Transverse colon (tissue), 4 donors: ENCODE results near the gene PRIMA1. TPM values are rescaled to one million over a fixed set of nuclear protein-coding genes. Genes with fewer than 3 reads are reported as not detected.
A peak's percentile ranks its signal among the peaks of the same experiment; 100 is the strongest.

Experiments used
- DNase-seq: peaks from one replicate; pipeline ENCODE4 v3.0.0-alpha.2; 2019
- H3K27ac ChIP-seq, 4 donors: fragments of 200-600 bp; sonication (generic); 2 replicates each; pipeline ENCODE4 v1.5.1; 2016 to 2018; ENCODE audit warnings: inconsistent platforms in 4 of 4
- H3K27me3 ChIP-seq: fragments of 200-600 bp; sonication (generic); 2 replicates; pipeline ENCODE4 v1.5.1; 2017; ENCODE audit warnings: inconsistent platforms
- H3K36me3 ChIP-seq, 4 donors: fragments of 200-600 bp; sonication (generic); 2 replicates each; pipeline ENCODE4 v1.5.1; 2017 to 2019; ENCODE audit warnings: inconsistent platforms in 4 of 4
- H3K4me1 ChIP-seq, 4 donors: fragments of 200-600 bp; sonication (generic); 2 replicates each; pipeline ENCODE4 v1.5.1; 2017 to 2020; ENCODE audit warnings: inconsistent platforms in 4 of 4
- H3K4me3 ChIP-seq, 4 donors: fragments of 200-600 bp; sonication (generic); 1 replicate in 1 of 4; 2 replicates in 3 of 4; pipeline versions ENCODE4 v1.5.1 to v1.6.1; 2017 to 2019; ENCODE audit warnings: inconsistent platforms in 4 of 4
- H3K9me3 ChIP-seq, 2 donors: fragments of 200-600 bp; sonication (generic); 2 replicates each; pipeline ENCODE4 v1.5.1; 2017 to 2019; ENCODE audit warnings: inconsistent platforms in 2 of 2
- CTCF ChIP-seq, 5 experiments: fragments of 200-600 bp in 3 of 5; fragments of 450-650 bp in 2 of 5; sonication (generic) in 3 of 5; IDR thresholded peaks; 1 replicate in 2 of 5; 2 replicates in 3 of 5; pipeline ENCODE4 v1.5.1; 2016 to 2017; ENCODE audit warnings: antibody characterized with exemption in 5 of 5, inconsistent platforms in 3 of 5, mild to moderate bottlenecking in 2 of 5, moderate library complexity in 1 of 5
- EP300 ChIP-seq: sonication (generic); formaldehyde crosslinking; IDR thresholded peaks from one replicate; pipeline ENCODE4 v1.6.1; 2017; ENCODE audit warnings: antibody characterized with exemption, low read depth
- POLR2A ChIP-seq: fragments of 450-650 bp; IDR thresholded peaks from one replicate; pipeline ENCODE4 v1.6.1; 2016; ENCODE audit warnings: antibody characterized with exemption, mild to moderate bottlenecking, moderate library complexity
- POLR2AphosphoS5 ChIP-seq, 3 donors: sonication (generic); formaldehyde crosslinking; IDR thresholded peaks; one replicate each; pipeline ENCODE4 v1.6.1; 2016; ENCODE audit warnings: antibody characterized with exemption in 3 of 3
- WGBS, 2 donors: methylation state at CpG; one replicate each; pipeline ENCODE4 v1.1.5; 2018; ENCODE audit warnings: low coverage in 1 of 2; 5-methylcytosine and 5-hydroxymethylcytosine counted together
- in situ Hi-C, 4 donors: fragments of 200-750 bp; cut with MboI; loops; one replicate each; pipeline versions ENCODE4 v1.15.0 to v1.15.1; 2017; ENCODE audit warnings: low sequenced_read_pairs in 3 of 4, low pct_ligation_motif_present in 1 of 4, low pct_unique_long_range_greater_than_20kb in 1 of 4
- intact Hi-C: fragments of 100-400 bp; cut with DNase I; formaldehyde crosslinking; loops from one replicate; pipeline ENCODE4 v1.15.1; 2023; ENCODE audit warnings: low total_unique reads
- total RNA-seq, 4 donors: library from RNA; depleted of rRNA; stranded (reverse); fragments of >200 nt; gene quantifications; one replicate each; pipeline ENCODE4 v1.1.0, GENCODE V29; 2016

The PRIMA1 gene
- total RNA-seq, 4 donors from 2014 or later: 3.0 to 8.2 (median 4.8) TPM

- WGBS, 2 donors: 73 to 100% methylated on average over 1 to 4 of the region's 4 CpGs
- Histone ChIP-seq H3K36me3 (no peaks in the 10 kb centered on the region), H3K27me3 (no peaks in the 10 kb centered on the region), H3K4me1 (peaks cover 0 to 3% (median 0%) of the 10 kb centered on the region in 4 donors), H3K4me3 (no peak overlapping the region), H3K27ac (no peak overlapping the region), H3K9me3 (no peaks in the 10 kb centered on the region)
- in situ Hi-C loops: no loop called here
- TF ChIP-seq POLR2A (no peak), POLR2AphosphoS5 (IDR thresholded peaks at IDR 0.05) (no peak), EP300 (no peak), CTCF (IDR thresholded peaks at IDR 0.05) (no peak)
- intact Hi-C loops: loop anchor here (5.0 kb wide), 1 partner anchor 1942 kb away; no protein-coding TSS in a partner anchor
- no peak for DNase-seq
These were observed 79.0 kb downstream of the PRIMA1 start for GRCh38 chr14:93709249-93709648.

GRCh38 chr14:93708800-93709199 is 79.5 kb downstream of the PRIMA1 start:
- TF ChIP-seq POLR2A: no peak
- no peak for TF ChIP-seq POLR2AphosphoS5 (IDR thresholded peaks at IDR 0.05)

GRCh38 chr14:93708311-93708734 is 80.0 kb downstream of the PRIMA1 start:
- peaks cover 0 to 3% (median 0%) of the 10 kb centered on the region in 4 donors for H3K4me1 ChIP-seq
- no peaks in the 10 kb centered on the region for H3K9me3 ChIP-seq
- TF ChIP-seq CTCF (IDR thresholded peaks at IDR 0.05) (no peak), POLR2AphosphoS5 (IDR thresholded peaks at IDR 0.05) (peak in 2 of 3 donors; percentile 28 to 31)
- no peaks in the 10 kb centered on the region for H3K36me3 ChIP-seq
- DNase-seq: no peak
- H3K4me3 ChIP-seq: no peak overlapping the region
- WGBS, 2 donors: 60 to 67% methylated on average over 1 to 6 of the region's 6 CpGs
- intact Hi-C loops: loop anchor here (5.0 kb wide), 1 partner anchor 1941 kb away; no protein-coding TSS in a partner anchor
- H3K27me3 ChIP-seq: no peaks in the 10 kb centered on the region
- in situ Hi-C loops: no loop called here
- peak overlapping the region in 1 of 4 donors; percentile 6 for H3K27ac ChIP-seq

More at GRCh38 chr14:93708800-93709199, 79.5 kb downstream of the PRIMA1 start:
- peaks cover 0 to 3% (median 0%) of the 10 kb centered on the region in 4 donors for H3K4me1 ChIP-seq
- H3K36me3 ChIP-seq: no peaks in the 10 kb centered on the region
- no peaks in the 10 kb centered on the region for H3K9me3 ChIP-seq
- H3K4me3 ChIP-seq: no peak overlapping the region
- peak overlapping the region in 1 of 4 donors; percentile 6 for H3K27ac ChIP-seq
- no peaks in the 10 kb centered on the region for H3K27me3 ChIP-seq
- 70 to 82% methylated on average over 2 to 5 of the region's 5 CpGs for WGBS, 2 donors
- intact Hi-C loops: loop anchor here (5.0 kb wide), 1 partner anchor 1941 kb away; no protein-coding TSS in a partner anchor
- in situ Hi-C loops: no loop called here
- DNase-seq: no peak

- no peak for DNase-seq
- no peak overlapping the region for H3K4me3 ChIP-seq
- no peak overlapping the region for H3K27ac ChIP-seq
- 43 to 46% methylated on average over 2 to 3 of the region's 3 CpGs for WGBS, 2 donors
- TF ChIP-seq POLR2AphosphoS5 (IDR thresholded peaks at IDR 0.05) (no peak), POLR2A (no peak), CTCF (IDR thresholded peaks at IDR 0.05) (no peak), EP300 (no peak)
- intact Hi-C loops (loop anchor here (5.0 kb wide), 1 partner anchor 1940 kb away; no protein-coding TSS in a partner anchor), in situ Hi-C loops (no loop called here)
- no peaks in the 10 kb centered on the region for H3K36me3 ChIP-seq
- H3K9me3 ChIP-seq: no peaks in the 10 kb centered on the region
- H3K4me1 ChIP-seq: peaks cover 0 to 3% (median 0%) of the 10 kb centered on the region in 4 donors
- H3K27me3 ChIP-seq: no peaks in the 10 kb centered on the region
These were observed 80.8 kb downstream of the PRIMA1 start for GRCh38 chr14:93707475-93707874.
